Activated CD8-positive, alpha-beta memory T cell treated with anti-CD3 and anti-CD28 coated beads, Interleukin-2, amount 50 U/mL, for 1 hour (primary cell): ENCODE results near the gene ZIC3.

Experiments used
- DNase-seq: peaks from one replicate; pipeline ENCODE4 v3.0.0-alpha.2; 2020; ENCODE audit errors: extremely low read depth

ZIC3 gene

GRCh38 chrX:137574102-137574783 is 8.3 kb downstream of the ZIC3 start:
- DNase-seq = no peak

- no peak for DNase-seq
These were observed 8.9 kb downstream of the ZIC3 start for GRCh38 chrX:137574784-137575293.

GRCh38 chrX:137575596-137576255 is 9.8 kb downstream of the ZIC3 start:
- DNase-seq = no peak

- DNase-seq = no peak
These were observed 21.2 kb downstream of the ZIC3 start for GRCh38 chrX:137587151-137587550.

GRCh38 chrX:137600769-137601168 is 34.8 kb downstream of the ZIC3 start:
- DNase-seq = no peak
